Upper lobe of left lung (tissue), 6 donors: ENCODE measurements around the gene GABRB1. TPM values are rescaled to one million over a fixed set of nuclear protein-coding genes. Genes with fewer than 3 reads are reported as not detected.

Experiments
- ATAC-seq, 2 donors: fragments of 200-7000 bp; cut with Tn5 transposase; one replicate each; pipeline ENCODE4 v1.9.1; 2022; ENCODE audit warnings: mild to moderate bottlenecking in 2 of 2, moderate library complexity in 2 of 2; ENCODE audit not compliant: low FRiP score in 2 of 2
- DNase-seq, 2 donors: peaks; one replicate each; pipeline ENCODE4 v3.0.0-alpha.2; 2019 to 2020
- H3K27ac ChIP-seq, 4 donors: fragments of 200-600 bp; sonication (generic); one replicate each; pipeline ENCODE4 v1.5.1; 2016 to 2019
- H3K27me3 ChIP-seq, 4 donors: fragments of 200-600 bp; sonication (generic); one replicate each; pipeline ENCODE4 v1.5.1; 2017 to 2019
- H3K36me3 ChIP-seq, 4 donors: fragments of 200-600 bp; sonication (generic); one replicate each; pipeline ENCODE4 v1.5.1; 2016 to 2019
- H3K4me1 ChIP-seq, 4 donors: fragments of 200-600 bp; sonication (generic); one replicate each; pipeline ENCODE4 v1.5.1; 2018 to 2019
- H3K4me3 ChIP-seq, 4 donors: fragments of 200-600 bp; sonication (generic); one replicate each; pipeline ENCODE4 v1.5.1; 2017 to 2019; ENCODE audit warnings: mild to moderate bottlenecking in 2 of 4, moderate library complexity in 1 of 4
- H3K9me3 ChIP-seq, 4 donors: fragments of 200-600 bp; sonication (generic); one replicate each; pipeline ENCODE4 v1.5.1; 2018 to 2019
- CTCF ChIP-seq, 6 experiments: fragments of 450-650 bp in 4 of 6; fragments of 200-600 bp in 2 of 6; sonication (generic) in 2 of 6; IDR thresholded peaks; one replicate each; pipeline ENCODE4 v1.5.1; 2016 to 2019; ENCODE audit warnings: antibody characterized with exemption in 6 of 6
- EP300 ChIP-seq, 4 donors: sonication (generic); formaldehyde crosslinking; IDR thresholded peaks; one replicate each; pipeline ENCODE4 v1.5.1; 2017; ENCODE audit warnings: antibody characterized with exemption in 4 of 4, control low read depth in 2 of 4
- POLR2A ChIP-seq, 4 donors: fragments of 450-650 bp; IDR thresholded peaks; one replicate each; pipeline ENCODE4 v1.5.1; 2016 to 2017; ENCODE audit warnings: antibody characterized with exemption in 4 of 4, mild to moderate bottlenecking in 2 of 4
- POLR2AphosphoS5 ChIP-seq, 2 donors: sonication (generic); formaldehyde crosslinking; IDR thresholded peaks; one replicate each; pipeline ENCODE4 v1.5.1; 2017; ENCODE audit warnings: antibody characterized with exemption in 2 of 2
- WGBS, 2 donors: methylation state at CpG; one replicate each; pipeline ENCODE4 v1.1.5; 2017 to 2018; 5-methylcytosine and 5-hydroxymethylcytosine counted together
- total RNA-seq, 6 donors: library from RNA; depleted of rRNA in 4 of 6; stranded (reverse); fragments of >200 nt in 4 of 6; gene quantifications; one replicate each; pipeline versions ENCODE4 v1.1.0 to v1.2.1, GENCODE V29; 2016 to 2021
- donor health status: DM: no; HTN: no; CAD: no; lungs with moderate emphysema.
- donor health status: DM: no; HTN: yes; CAD: no; lungs with severe emphysema.

Gene GABRB1
- total RNA-seq, 6 donors from 2014 or later = not detected

- ATAC-seq (no peak), DNase-seq (no peak)
- Histone ChIP-seq H3K4me1 (no peaks in the 10 kb centered on the region), H3K36me3 (no peaks in the 10 kb centered on the region), H3K27me3 (no peaks in the 10 kb centered on the region), H3K4me3 (no peak overlapping the region), H3K9me3 (no peaks in the 10 kb centered on the region), H3K27ac (no peak overlapping the region)
- TF ChIP-seq CTCF (IDR thresholded peaks at IDR 0.05) (no peak), POLR2A (IDR thresholded peaks at IDR 0.05) (no peak), EP300 (IDR thresholded peaks at IDR 0.05) (no peak), POLR2AphosphoS5 (IDR thresholded peaks at IDR 0.05) (no peak)
- WGBS, 2 donors = 53 to 64% methylated on average over 2 of the region's 2 CpGs
These were observed 56.9 kb downstream of the GABRB1 start for GRCh38 chr4:47088298-47088697.

- H3K27me3 ChIP-seq = no peaks in the 10 kb centered on the region
- no peak overlapping the region for H3K4me3 ChIP-seq
- DNase-seq (no peak), ATAC-seq (no peak)
- no peak for TF ChIP-seq CTCF (IDR thresholded peaks at IDR 0.05)
- no peak for TF ChIP-seq POLR2AphosphoS5 (IDR thresholded peaks at IDR 0.05)
- TF ChIP-seq EP300 (IDR thresholded peaks at IDR 0.05) = no peak
- no peak for TF ChIP-seq POLR2A (IDR thresholded peaks at IDR 0.05)
- H3K4me1 ChIP-seq = no peaks in the 10 kb centered on the region
- H3K36me3 ChIP-seq = no peaks in the 10 kb centered on the region
- no peak overlapping the region for H3K27ac ChIP-seq
- no peaks in the 10 kb centered on the region for H3K9me3 ChIP-seq
- WGBS, 2 donors = 69 to 82% methylated on average over 1 of the region's 1 CpG
These were observed 64.5 kb downstream of the GABRB1 start for GRCh38 chr4:47095884-47096283.

GRCh38 chr4:47101453-47101852 lies 70.1 kb downstream of the GABRB1 start:
- WGBS, 2 donors = 64 to 68% methylated on average over 1 of the region's 1 CpG
- DNase-seq = no peak
- no peaks in the 10 kb centered on the region for H3K27me3 ChIP-seq
- TF ChIP-seq POLR2A (IDR thresholded peaks at IDR 0.05) = no peak
- no peak for TF ChIP-seq POLR2AphosphoS5 (IDR thresholded peaks at IDR 0.05)
- no peak for TF ChIP-seq CTCF (IDR thresholded peaks at IDR 0.05)
- TF ChIP-seq EP300 (IDR thresholded peaks at IDR 0.05) = no peak
- ATAC-seq = no peak
- no peaks in the 10 kb centered on the region for H3K9me3 ChIP-seq
- H3K36me3 ChIP-seq = no peaks in the 10 kb centered on the region
- H3K4me1 ChIP-seq = no peaks in the 10 kb centered on the region
- no peak overlapping the region for H3K4me3 ChIP-seq
- no peak overlapping the region for H3K27ac ChIP-seq

- 79 to 82% methylated on average over 1 of the region's 1 CpG for WGBS, 2 donors
- no peak overlapping the region for H3K27ac ChIP-seq
- no peaks in the 10 kb centered on the region for H3K9me3 ChIP-seq
- no peaks in the 10 kb centered on the region for H3K27me3 ChIP-seq
- no peak overlapping the region for H3K4me3 ChIP-seq
- no peaks in the 10 kb centered on the region for H3K4me1 ChIP-seq
- TF ChIP-seq POLR2AphosphoS5 (IDR thresholded peaks at IDR 0.05) = no peak
- TF ChIP-seq CTCF (IDR thresholded peaks at IDR 0.05) = no peak
- no peak for TF ChIP-seq POLR2A (IDR thresholded peaks at IDR 0.05)
- TF ChIP-seq EP300 (IDR thresholded peaks at IDR 0.05) = no peak
- DNase-seq = no peak
- no peaks in the 10 kb centered on the region for H3K36me3 ChIP-seq
- no peak for ATAC-seq
These were observed 73.6 kb downstream of the GABRB1 start for GRCh38 chr4:47104986-47105385.

- Histone ChIP-seq H3K9me3 (no peaks in the 10 kb centered on the region), H3K27ac (no peak overlapping the region), H3K4me3 (no peak overlapping the region), H3K4me1 (no peaks in the 10 kb centered on the region), H3K27me3 (no peaks in the 10 kb centered on the region), H3K36me3 (no peaks in the 10 kb centered on the region)
- ATAC-seq = no peak
- TF ChIP-seq CTCF (IDR thresholded peaks at IDR 0.05) = no peak
- TF ChIP-seq POLR2A (IDR thresholded peaks at IDR 0.05) = no peak
- TF ChIP-seq EP300 (IDR thresholded peaks at IDR 0.05) = no peak
- TF ChIP-seq POLR2AphosphoS5 (IDR thresholded peaks at IDR 0.05) = no peak
- DNase-seq = no peak
- 56 to 90% methylated on average over 1 of the region's 1 CpG for whole genome bisulfite sequencing, 2 donors
These were observed 75.2 kb downstream of the GABRB1 start for GRCh38 chr4:47106561-47106960.
